Esophagus muscularis mucosa (tissue), 4 donors: ENCODE measurements around the gene FSD1L. TPM values are rescaled to one million over a fixed set of nuclear protein-coding genes. Genes with fewer than 3 reads are reported as not detected.

Experiments
- DNase-seq: peaks from one replicate; pipeline ENCODE4 v3.0.0-alpha.2; 2017; ENCODE audit errors: extremely low spot score
- H3K27ac ChIP-seq, 4 donors: fragments of 200-600 bp; sonication (generic); replicated peaks in 1 of 4; 1 replicate in 3 of 4; 2 replicates in 1 of 4; pipeline ENCODE4 v1.5.1; 2016 to 2019; ENCODE audit warnings: mild to moderate bottlenecking in 1 of 4
- H3K27me3 ChIP-seq, 4 donors: fragments of 200-600 bp; sonication (generic); one replicate each; pipeline versions ENCODE4 v1.5.1 to v1.6.0; 2016 to 2019
- H3K36me3 ChIP-seq, 4 donors: fragments of 200-600 bp; sonication (generic); one replicate each; pipeline ENCODE4 v1.5.1; 2016 to 2019
- H3K4me1 ChIP-seq, 4 donors: fragments of 200-600 bp; sonication (generic); one replicate each; pipeline ENCODE4 v1.5.1; 2016 to 2019
- H3K4me3 ChIP-seq, 4 donors: fragments of 200-600 bp; sonication (generic); 1 replicate in 2 of 4; 2 replicates in 2 of 4; pipeline ENCODE4 v1.5.1; 2016 to 2019; ENCODE audit warnings: mild to moderate bottlenecking in 4 of 4, moderate library complexity in 1 of 4
- H3K9me3 ChIP-seq, 4 donors: fragments of 200-600 bp; sonication (generic); 1 replicate in 3 of 4; 2 replicates in 1 of 4; pipeline ENCODE4 v1.5.1; 2016 to 2019
- CTCF ChIP-seq, 3 experiments: fragments of 200-600 bp in 2 of 3; fragments of 450-650 bp in 1 of 3; sonication (generic) in 2 of 3; IDR thresholded peaks; one replicate each; pipeline ENCODE4 v1.5.1; 2017 to 2019; ENCODE audit warnings: antibody characterized with exemption in 3 of 3, mild to moderate bottlenecking in 2 of 3, moderate library complexity in 1 of 3
- EP300 ChIP-seq: sonication (generic); formaldehyde crosslinking; IDR thresholded peaks from one replicate; pipeline ENCODE4 v1.6.1; 2017; ENCODE audit warnings: antibody characterized with exemption
- POLR2A ChIP-seq: fragments of 450-650 bp; IDR thresholded peaks from one replicate; pipeline ENCODE4 v1.6.1; 2017; ENCODE audit warnings: antibody characterized with exemption, moderate library complexity, mild to moderate bottlenecking, low read depth
- POLR2AphosphoS5 ChIP-seq, 2 donors: sonication (generic); formaldehyde crosslinking; IDR thresholded peaks; one replicate each; pipeline ENCODE4 v1.6.1; 2017; ENCODE audit warnings: antibody characterized with exemption in 2 of 2
- WGBS: methylation state at CpG from one replicate; pipeline ENCODE4 v1.1.5; 2018; 5-methylcytosine and 5-hydroxymethylcytosine counted together
- intact Hi-C: fragments of 100-400 bp; cut with DNase I; formaldehyde crosslinking; loops from one replicate; pipeline ENCODE4 v1.15.1; 2023
- total RNA-seq, 4 donors: library from RNA; depleted of rRNA; stranded (reverse); fragments of >200 nt; gene quantifications; one replicate each; pipeline versions ENCODE4 v1.1.0 to v1.2.1, GENCODE V29; 2016

FSD1L gene
- total RNA-seq, 4 donors from 2014 or later = 2.2 to 5.4 (median 2.6) TPM

- no peaks in the 10 kb centered on the region for H3K4me1 ChIP-seq
- H3K9me3 ChIP-seq = no peaks in the 10 kb centered on the region
- H3K4me3 ChIP-seq = no peak overlapping the region
- no peak for DNase-seq
- H3K27ac ChIP-seq = no peak overlapping the region
- WGBS = 100% methylated on average over 1 of the region's 1 CpG
- intact Hi-C loops = no loop called here
- peaks cover 0 to 16% (median 8%) of the 10 kb centered on the region in 4 donors for H3K36me3 ChIP-seq
- TF ChIP-seq POLR2AphosphoS5 (IDR thresholded peaks at IDR 0.05) = no peak
- TF ChIP-seq EP300 = no peak
- TF ChIP-seq CTCF (IDR thresholded peaks at IDR 0.05) = no peak
- TF ChIP-seq POLR2A = no peak
- no peaks in the 10 kb centered on the region for H3K27me3 ChIP-seq
Measured at GRCh38 chr9:105539452-105539851, 91.6 kb downstream of the FSD1L start.

GRCh38 chr9:105541838-105542237 is 94.0 kb downstream of the FSD1L start:
- peaks cover 0 to 3% (median 0%) of the 10 kb centered on the region in 4 donors for H3K36me3 ChIP-seq
- intact Hi-C loops = no loop called here
- no peak for DNase-seq
- TF ChIP-seq CTCF (IDR thresholded peaks at IDR 0.05) = no peak
- no peak for TF ChIP-seq POLR2AphosphoS5 (IDR thresholded peaks at IDR 0.05)
- no peak for TF ChIP-seq POLR2A
- no peak for TF ChIP-seq EP300
- H3K27ac ChIP-seq = no peak overlapping the region
- no peaks in the 10 kb centered on the region for H3K27me3 ChIP-seq
- H3K9me3 ChIP-seq = no peaks in the 10 kb centered on the region
- WGBS = 94% methylated on average over 3 of the region's 3 CpGs
- no peak overlapping the region for H3K4me3 ChIP-seq
- no peaks in the 10 kb centered on the region for H3K4me1 ChIP-seq

GRCh38 chr9:105554042-105554441 is 106.2 kb downstream of the FSD1L start:
- 79% methylated on average over 10 of the region's 10 CpGs for WGBS

GRCh38 chr9:105557804-105558610 is 110.2 kb downstream of the FSD1L start, which contains the start of gene FKTN:
FKTN (plus strand) TSS chr9:105558131; CDS start chr9:105575033, 16,902 bp downstream.
- WGBS = under 1% methylated on average over 44 of the region's 49 CpGs
- intact Hi-C loops = no loop called here
- Histone ChIP-seq H3K27me3 (no peaks in the 10 kb centered on the region), H3K27ac (peak within 1 kb of the TSS; percentile 47 to 71 (median 67)), H3K4me3 (peak within 1 kb of the TSS; percentile 75 to 90 (median 82)), H3K36me3 (peaks cover 0 to 7% (median 3%) of the 10 kb centered on the region in 4 donors), H3K4me1 (peaks cover 11 to 24% (median 12%) of the 10 kb centered on the region in 4 donors), H3K9me3 (no peaks in the 10 kb centered on the region)
- DNase-seq = peak; percentile 95
- TF ChIP-seq POLR2A (no peak), EP300 (no peak), POLR2AphosphoS5 (IDR thresholded peaks at IDR 0.05) (peak; percentile 69 to 79), CTCF (IDR thresholded peaks at IDR 0.05) (peak in 1 of 3 experiments; percentile 7)

More at GRCh38 chr9:105554042-105554441, 106.2 kb downstream of the FSD1L start:
- intact Hi-C loops = no loop called here
- Histone ChIP-seq H3K27ac (no peak overlapping the region), H3K4me1 (peaks cover 6 to 15% (median 7%) of the 10 kb centered on the region in 4 donors), H3K4me3 (no peak overlapping the region), H3K27me3 (no peaks in the 10 kb centered on the region), H3K9me3 (no peaks in the 10 kb centered on the region), H3K36me3 (no peaks in the 10 kb centered on the region)
- TF ChIP-seq EP300 = no peak
- no peak for TF ChIP-seq POLR2AphosphoS5 (IDR thresholded peaks at IDR 0.05)
- TF ChIP-seq POLR2A = no peak
- no peak for TF ChIP-seq CTCF (IDR thresholded peaks at IDR 0.05)
- no peak for DNase-seq
